ENCODE measurements around the gene NEK10.

Gene NEK10

DNA sequence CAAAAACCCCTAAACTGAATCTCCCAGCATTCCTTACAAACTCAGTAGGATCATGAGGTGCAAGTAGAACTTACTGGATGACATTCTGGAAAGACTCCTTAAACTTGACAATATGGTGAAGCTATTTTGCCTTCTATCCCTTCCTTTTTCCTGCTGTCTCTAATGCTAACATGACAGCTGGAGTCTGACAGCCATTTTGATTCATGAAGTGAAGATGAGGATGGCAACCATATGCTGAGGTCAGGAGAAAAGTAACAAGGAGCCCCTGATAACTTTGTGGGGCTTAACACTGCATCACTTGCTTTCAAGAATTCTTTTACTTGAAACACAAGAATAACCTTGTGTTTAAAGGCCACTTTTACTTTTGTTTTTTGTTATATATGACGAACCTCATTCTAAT, 15.0 kb upstream of the NEK10 start:
- no peaks in the 10 kb centered on the region for H3K27me3 ChIP-seq (ENCODE audit: insufficient read depth, low read length)
- no peaks in the 10 kb centered on the region for H3F3A ChIP-seq (ENCODE audit: insufficient read depth, low read length)
- no peak for TF ChIP-seq EZH2 (IDR thresholded peaks at IDR 0.05; ENCODE audit: borderline replicate concordance, low read length)
- TF ChIP-seq, protein P1, sequence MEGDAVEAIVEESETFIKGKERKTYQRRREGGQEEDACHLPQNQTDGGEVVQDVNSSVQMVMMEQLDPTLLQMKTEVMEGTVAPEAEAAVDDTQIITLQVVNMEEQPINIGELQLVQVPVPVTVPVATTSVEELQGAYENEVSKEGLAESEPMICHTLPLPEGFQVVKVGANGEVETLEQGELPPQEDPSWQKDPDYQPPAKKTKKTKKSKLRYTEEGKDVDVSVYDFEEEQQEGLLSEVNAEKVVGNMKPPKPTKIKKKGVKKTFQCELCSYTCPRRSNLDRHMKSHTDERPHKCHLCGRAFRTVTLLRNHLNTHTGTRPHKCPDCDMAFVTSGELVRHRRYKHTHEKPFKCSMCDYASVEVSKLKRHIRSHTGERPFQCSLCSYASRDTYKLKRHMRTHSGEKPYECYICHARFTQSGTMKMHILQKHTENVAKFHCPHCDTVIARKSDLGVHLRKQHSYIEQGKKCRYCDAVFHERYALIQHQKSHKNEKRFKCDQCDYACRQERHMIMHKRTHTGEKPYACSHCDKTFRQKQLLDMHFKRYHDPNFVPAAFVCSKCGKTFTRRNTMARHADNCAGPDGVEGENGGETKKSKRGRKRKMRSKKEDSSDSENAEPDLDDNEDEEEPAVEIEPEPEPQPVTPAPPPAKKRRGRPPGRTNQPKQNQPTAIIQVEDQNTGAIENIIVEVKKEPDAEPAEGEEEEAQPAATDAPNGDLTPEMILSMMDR (IDR thresholded peaks at IDR 0.05; ENCODE audit: low read length): no peak
- H3K9me3 ChIP-seq (ENCODE audit: low read length): no peaks in the 10 kb centered on the region
- H3K4me2 ChIP-seq (ENCODE audit: low read length): no peak overlapping the region
- no peak overlapping the region for H3K9ac ChIP-seq (ENCODE audit: low read length)
- no peak overlapping the region for H3K4me3 ChIP-seq (ENCODE audit: low read depth, low read length, poor library complexity, severe bottlenecking)
- no peaks in the 10 kb centered on the region for H4K20me1 ChIP-seq (ENCODE audit: insufficient read depth, low read length)
- H2AFZ ChIP-seq (ENCODE audit: low read length): no peak overlapping the region
- no peaks in the 10 kb centered on the region for H3K4me1 ChIP-seq (ENCODE audit: insufficient read depth, low read length, severe bottlenecking)
- H3K36me3 ChIP-seq (ENCODE audit: insufficient read depth, low read length): peaks cover 36% of the 10 kb centered on the region
- H3K9me2 ChIP-seq (ENCODE audit: low read depth, low read length): no peaks in the 10 kb centered on the region
- H3K27ac ChIP-seq (ENCODE audit: low read depth, low read length, poor library complexity, severe bottlenecking): no peak overlapping the region
- no peaks in the 10 kb centered on the region for H3K79me2 ChIP-seq (ENCODE audit: insufficient read depth, low read length)

DNA sequence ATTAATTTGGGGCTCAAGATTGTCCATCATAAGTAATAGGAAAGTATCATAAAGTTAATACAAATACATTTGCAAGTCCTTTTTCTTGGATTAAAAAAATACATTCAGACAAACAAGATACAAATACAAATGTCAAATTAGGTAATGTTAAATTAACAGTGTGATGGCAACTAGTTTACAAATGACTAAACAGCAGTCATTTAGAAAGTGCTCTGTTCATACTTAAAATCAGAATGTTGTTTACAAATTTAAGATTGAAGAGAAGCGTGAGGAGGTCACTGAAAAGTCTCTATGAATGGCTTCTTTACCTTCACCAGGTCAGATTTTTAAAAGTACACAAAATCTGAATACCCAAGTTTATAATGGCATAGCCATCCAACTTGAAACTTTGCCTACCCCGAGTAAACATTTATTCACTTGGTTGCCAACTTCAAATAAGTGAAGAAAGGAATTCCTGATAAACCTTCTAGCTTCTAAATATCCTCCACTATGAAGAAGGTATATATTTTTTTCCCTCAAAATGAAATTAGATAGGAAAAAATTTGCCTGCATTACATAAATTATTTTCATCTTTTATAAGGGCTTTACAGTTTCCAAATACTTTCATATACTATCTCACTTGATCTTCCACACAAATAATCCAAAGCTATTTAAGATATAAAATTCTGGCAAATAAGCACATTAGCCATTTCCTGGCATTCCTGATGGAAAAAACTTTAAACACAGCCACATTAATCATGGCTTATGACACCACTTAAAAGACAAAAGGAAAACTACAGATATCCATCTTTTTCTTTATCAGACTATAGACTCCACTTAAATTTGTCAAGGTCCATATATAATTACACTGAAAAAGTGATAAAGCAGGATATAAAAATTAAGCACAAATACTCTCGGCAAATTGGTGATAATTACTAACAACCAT, 11.5 kb upstream of the NEK10 start:
- Histone ChIP-seq H3K36me3 (ENCODE audit: insufficient read depth, low read length) (peaks cover 48% of the 10 kb centered on the region), H3K9me2 (ENCODE audit: low read depth, low read length) (no peaks in the 10 kb centered on the region), H3K27me3 (ENCODE audit: insufficient read depth, low read length) (no peaks in the 10 kb centered on the region), H3K79me2 (ENCODE audit: insufficient read depth, low read length) (no peaks in the 10 kb centered on the region), H3K4me2 (ENCODE audit: low read length) (no peak overlapping the region), H3K4me3 (ENCODE audit: low read depth, low read length, poor library complexity, severe bottlenecking) (no peak overlapping the region), H3F3A (ENCODE audit: insufficient read depth, low read length) (no peaks in the 10 kb centered on the region), H2AFZ (ENCODE audit: low read length) (no peak overlapping the region), H3K4me1 (ENCODE audit: insufficient read depth, low read length, severe bottlenecking) (no peaks in the 10 kb centered on the region), H3K9ac (ENCODE audit: low read length) (no peak overlapping the region), H4K20me1 (ENCODE audit: insufficient read depth, low read length) (no peaks in the 10 kb centered on the region), H3K9me3 (ENCODE audit: low read length) (no peaks in the 10 kb centered on the region), H3K27ac (ENCODE audit: low read depth, low read length, poor library complexity, severe bottlenecking) (no peak overlapping the region)
- TF ChIP-seq EZH2 (IDR thresholded peaks at IDR 0.05; ENCODE audit: borderline replicate concordance, low read length): no peak
- TF ChIP-seq, protein P1 (IDR thresholded peaks at IDR 0.05; ENCODE audit: low read length): no peak

DNA sequence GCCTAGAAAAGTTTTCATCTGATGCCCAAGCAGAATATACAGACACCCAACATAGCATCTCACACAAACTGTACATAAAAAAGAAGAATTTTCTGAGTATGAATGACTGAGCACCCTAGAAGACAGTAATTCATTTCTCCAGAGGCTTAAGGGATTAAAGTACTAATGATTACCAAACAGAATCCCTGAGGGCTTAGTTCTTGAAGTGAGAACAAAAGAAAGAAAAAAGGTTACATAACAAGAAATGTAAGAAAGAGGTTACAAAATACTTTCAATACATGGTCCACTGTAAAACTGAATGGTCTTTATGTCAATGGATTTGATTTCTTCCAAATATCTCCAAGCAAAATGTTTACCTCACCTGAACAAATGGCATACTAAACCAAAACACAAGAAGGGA, 9.1 kb upstream of the NEK10 start:
- Histone ChIP-seq H3K27ac (ENCODE audit: low read depth, low read length, poor library complexity, severe bottlenecking) (no peak overlapping the region), H3K79me2 (ENCODE audit: insufficient read depth, low read length) (no peaks in the 10 kb centered on the region), H3K4me1 (ENCODE audit: insufficient read depth, low read length, severe bottlenecking) (no peaks in the 10 kb centered on the region), H2AFZ (ENCODE audit: low read length) (no peak overlapping the region), H3K9ac (ENCODE audit: low read length) (no peak overlapping the region), H3K36me3 (ENCODE audit: insufficient read depth, low read length) (peaks cover 30% of the 10 kb centered on the region), H3K4me2 (ENCODE audit: low read length) (no peak overlapping the region), H3K9me2 (ENCODE audit: low read depth, low read length) (no peaks in the 10 kb centered on the region), H3F3A (ENCODE audit: insufficient read depth, low read length) (no peaks in the 10 kb centered on the region), H3K4me3 (ENCODE audit: low read depth, low read length, poor library complexity, severe bottlenecking) (no peak overlapping the region), H3K9me3 (ENCODE audit: low read length) (no peaks in the 10 kb centered on the region), H4K20me1 (ENCODE audit: insufficient read depth, low read length) (no peaks in the 10 kb centered on the region), H3K27me3 (ENCODE audit: insufficient read depth, low read length) (no peaks in the 10 kb centered on the region)
- no peak for TF ChIP-seq EZH2 (IDR thresholded peaks at IDR 0.05; ENCODE audit: borderline replicate concordance, low read length)
- TF ChIP-seq, protein P1 (IDR thresholded peaks at IDR 0.05; ENCODE audit: low read length): no peak
